ENCODE results near the gene GJA5.
A peak's percentile ranks its signal among the peaks of the same experiment; 100 is the strongest.

GJA5 gene

DNA sequence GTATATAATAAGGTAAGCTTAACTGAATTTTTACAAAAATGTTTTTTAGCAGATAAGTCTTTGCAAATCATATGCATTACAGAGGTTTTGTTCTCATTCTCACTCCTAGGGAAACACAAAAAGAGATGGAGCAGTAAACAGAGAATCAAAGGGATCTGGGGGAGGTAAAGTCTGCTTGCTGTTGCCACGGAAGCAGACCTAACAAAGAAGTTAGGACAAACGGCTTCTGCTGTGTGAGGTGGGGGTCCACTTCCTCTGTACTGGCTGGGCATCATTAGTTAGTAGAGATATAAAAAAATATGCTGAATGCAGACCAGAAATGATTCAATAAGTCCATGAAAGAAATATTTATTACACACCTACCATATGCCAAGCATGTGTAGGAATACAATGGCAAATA, 34.2 kb downstream of the GJA5 start:
- no peak for DNase-seq

DNA sequence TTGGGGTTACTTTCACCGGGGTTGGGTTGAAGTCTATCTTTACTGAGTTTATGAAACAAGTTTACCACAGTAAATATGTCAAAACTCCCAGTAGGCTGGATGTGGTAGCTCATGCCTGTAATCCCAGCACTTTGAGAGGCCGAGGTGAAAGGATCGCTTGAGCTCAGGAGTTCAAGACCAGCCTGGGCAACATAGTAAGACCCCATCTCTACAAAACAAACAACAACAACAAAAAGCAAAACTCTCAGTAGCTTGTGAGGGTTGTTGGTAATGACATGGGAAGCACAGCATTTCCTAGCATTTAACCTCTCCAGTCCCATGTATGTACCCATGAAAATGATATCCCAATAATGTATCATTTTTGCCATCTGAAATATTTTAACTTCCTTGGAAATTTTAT, 34.7 kb downstream of the GJA5 start:
- no peak for DNase-seq

DNA sequence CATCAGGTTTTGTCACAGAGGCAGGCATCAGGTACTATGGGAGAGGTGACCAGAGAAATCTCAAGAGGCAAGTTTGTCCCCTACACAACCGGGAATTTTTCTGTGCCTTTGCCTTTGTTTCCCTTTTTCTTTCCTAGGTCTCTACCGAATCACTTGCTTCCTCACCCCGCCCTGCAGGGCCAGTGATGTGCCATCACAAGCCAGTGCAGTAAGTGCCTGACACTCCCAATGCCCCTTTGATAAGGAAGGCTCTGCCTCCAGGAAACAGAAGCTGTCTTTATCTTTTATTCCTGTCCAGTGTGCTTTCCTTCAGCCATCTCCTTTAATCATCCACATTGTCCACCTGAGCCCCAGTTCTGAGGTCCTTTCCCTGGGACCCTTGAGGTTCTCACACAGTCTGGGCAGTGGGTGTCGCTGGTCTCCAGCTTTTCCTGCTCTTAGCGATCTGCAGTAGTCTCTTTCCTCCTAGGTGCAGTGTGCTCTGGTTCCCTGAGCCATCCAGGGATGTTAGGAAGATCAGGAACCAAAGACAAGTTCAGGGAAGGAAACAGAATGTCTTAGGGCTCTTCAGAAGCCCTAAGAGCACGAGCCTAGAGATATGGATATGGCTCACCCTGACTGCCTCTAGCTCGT, 36.6 kb downstream of the GJA5 start:
- DNase-seq = no peak

DNA sequence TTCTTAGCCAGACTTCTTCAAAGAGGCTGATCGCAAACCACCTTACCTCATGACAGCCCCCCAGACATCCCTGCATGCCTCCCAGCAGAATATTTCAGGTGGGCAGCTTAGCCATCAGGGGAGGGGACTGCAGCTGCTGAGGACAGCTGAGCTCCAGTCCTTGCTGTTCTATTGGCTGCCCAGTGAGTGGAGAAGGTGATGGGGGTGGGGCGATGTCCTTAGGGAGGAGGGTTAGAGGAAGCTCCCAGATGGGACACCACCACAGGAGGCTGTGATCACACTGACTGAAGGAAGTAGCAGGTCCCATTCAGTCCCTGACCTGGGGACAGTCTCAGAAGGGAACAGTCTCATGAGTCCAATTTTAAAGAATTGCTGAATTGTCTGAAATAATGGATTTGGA, 38.3 kb downstream of the GJA5 start:
- no peak for DNase-seq

DNA sequence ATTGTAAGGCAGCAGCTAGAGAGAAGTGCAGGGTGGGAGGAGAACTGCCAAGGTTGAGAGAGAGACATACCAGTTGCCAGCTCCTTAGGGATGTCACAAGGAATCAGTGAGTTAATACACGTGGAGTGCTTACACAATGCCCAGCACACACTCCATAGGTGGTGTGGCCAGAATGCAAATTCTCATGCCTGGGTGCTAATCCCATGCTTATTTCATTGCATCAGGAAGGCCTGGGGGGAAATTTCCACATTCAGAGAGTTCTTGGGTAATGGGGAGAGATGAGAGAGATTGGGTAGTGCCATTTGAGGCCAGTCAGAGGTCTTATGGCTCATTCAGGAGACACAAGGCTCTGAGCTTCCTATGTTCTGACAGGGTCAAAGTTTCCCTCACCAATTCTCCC, 38.7 kb downstream of the GJA5 start:
- peak; percentile 40 for DNase-seq

DNA sequence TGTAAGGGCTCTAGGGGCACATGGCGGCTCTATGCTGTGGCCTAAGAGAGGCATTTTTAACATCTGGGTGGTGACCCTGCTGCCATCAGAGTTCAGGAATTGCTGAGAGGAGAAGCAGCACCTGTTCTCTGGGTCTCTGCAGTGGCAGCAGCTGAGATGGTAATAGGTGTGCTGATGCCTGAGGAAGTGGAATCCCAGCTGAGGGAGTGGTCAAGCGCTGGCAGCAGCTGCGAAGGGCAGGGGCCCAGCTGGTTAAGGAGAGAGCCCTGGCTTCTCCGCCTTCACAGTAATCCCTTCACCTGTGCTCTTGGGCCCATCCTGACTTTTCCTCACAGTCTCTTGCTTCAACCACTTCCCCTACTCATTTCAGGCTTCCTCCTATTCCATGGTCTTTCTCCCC, 39.8 kb downstream of the GJA5 start:
- DNase-seq = no peak

DNA sequence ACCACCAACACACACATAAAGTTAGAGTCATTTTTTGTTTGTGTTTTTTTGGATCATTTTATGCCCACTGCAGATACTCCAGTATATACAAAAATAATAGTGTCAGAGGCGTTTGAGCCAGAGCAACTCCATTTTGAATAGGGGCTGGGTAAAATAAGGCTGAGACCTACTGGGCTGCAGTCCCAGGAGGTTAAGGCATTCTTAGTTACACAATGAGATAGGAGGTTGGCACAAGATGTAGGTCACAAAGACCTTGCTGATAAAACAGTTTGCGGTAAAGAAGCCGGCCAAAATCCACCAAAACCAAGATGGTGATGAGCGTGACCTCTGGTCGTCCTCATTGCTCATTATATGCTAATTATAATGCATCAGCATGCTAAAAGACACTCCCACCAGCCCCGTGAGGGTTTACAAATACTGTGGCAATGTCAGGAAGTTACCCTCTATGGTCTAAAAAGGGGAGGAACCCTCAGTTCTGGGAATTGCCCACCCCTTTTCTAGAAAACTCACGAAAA, 40.6 kb downstream of the GJA5 start:
- no peak for DNase-seq

DNA sequence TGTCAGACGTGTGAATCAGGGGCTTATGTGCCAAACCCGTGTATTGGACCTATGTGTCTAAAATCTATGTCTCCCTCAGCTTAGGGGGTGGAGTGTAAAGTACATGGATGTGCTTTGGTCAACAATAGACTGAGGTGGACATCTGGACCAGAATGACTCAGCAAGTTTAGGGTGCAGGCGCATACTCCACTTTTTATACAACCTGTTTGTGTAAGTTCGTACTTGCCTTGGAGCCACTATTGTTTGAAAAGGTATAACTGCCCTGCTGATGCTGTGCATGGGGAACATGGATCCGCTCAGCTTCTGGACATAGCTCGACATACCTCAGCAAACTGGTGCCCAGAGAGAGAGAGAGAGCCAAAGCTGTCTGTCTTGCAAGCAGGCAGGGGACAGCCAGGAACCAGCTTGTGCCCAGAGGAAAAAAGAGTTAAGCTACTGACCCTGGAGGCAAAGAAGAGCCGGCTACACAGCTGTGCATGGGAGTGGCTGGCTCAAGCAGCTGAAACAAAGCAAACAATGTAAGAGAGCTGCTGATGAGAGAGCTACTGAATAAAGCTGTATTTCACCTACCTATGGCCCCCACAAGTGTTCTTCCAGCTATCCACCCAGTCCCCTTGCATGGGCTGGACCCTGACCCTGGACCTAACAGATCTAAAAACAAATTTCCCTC, 41.2 kb downstream of the GJA5 start:
- no peak for DNase-seq

DNA sequence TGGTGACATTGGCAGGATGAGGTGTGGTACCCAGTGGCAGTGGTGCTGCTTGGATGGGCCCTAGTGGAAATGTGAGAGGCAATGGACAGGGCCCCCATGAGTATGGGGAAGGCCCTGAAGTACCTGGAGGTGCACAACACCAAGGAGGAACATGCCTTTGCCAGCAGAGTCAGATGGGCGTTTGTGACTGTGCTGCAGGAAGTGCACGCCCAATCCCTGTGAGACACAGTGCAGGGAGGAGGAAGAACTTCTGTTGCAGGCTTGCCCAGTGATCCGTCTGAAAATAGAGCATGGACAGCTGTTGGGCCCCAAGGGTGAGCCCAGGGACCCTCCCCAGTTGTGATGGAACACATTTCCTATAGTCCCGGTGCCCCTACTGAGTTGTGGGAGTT, 42.7 kb downstream of the GJA5 start:
- no peak for DNase-seq

DNA sequence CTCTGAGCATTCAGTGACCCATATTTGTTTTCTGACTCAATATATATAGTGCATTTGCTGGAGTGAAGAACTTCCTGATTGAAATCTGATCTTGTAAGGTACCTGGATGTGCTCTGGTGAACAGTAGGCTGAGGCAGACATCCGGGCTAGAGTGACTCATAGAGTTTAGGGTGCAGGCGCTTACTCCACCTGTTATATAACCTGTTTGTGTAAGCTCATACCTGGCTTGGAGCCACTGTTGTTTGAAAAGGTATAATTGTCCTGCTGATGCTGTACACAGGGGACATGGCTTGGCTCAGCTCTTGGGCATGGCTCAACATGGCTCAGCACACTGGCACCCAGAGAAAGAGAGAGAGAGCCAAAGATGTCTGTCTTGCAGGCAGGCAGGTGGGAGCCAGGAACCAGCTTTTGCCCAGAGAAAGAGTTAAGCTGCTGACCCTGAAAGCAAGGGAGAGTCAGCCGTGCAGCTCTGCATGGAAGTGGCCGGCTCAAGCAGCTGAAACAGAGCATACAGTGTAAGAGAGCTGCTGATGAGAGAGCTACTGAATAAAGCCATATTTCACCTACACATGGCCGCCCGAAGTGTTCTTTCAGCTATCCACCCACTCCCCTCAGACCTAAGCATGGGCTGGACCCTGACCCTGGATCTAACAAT, 43.2 kb downstream of the GJA5 start:
- no peak for DNase-seq

DNA sequence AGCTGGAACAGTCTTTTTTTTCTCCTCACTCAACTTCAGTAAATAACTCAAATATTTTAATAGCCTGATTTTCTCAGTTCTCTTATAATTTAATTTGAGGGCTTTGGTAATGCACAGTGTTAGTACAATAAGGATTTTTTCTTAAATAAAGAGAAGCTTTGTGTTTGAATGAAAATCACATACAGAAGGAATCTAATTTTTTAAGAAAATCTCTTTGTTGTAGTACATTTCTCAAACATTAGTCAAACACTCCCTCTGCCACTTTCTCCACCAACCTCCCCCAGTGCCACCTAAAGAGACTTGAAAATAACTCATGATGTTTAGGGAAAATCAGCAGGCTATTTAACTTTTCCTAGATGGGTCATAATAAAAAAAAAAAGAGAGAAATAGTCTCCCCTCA, 47.8 kb downstream of the GJA5 start:
- no peak for DNase-seq
